ENCODE data around the gene CYP27C1.

- TF ChIP-seq SMAD4 (CRISPR knock-in tag; conservative IDR thresholded peaks at IDR 0.05) (no peak), SMC3 (conservative IDR thresholded peaks at IDR 0.05; ENCODE audit: insufficient read depth, low read depth, low read length) (no peak), EZH2 (IDR thresholded peaks at IDR 0.05; ENCODE audit: borderline replicate concordance, low read depth, low read length) (no peak), FOXK1 (CRISPR knock-in tag; IDR thresholded peaks at IDR 0.05; ENCODE audit: borderline replicate concordance) (no peak), POLR2AphosphoS5 (IDR thresholded peaks at IDR 0.05; ENCODE audit: control insufficient read depth, insufficient read depth, low read depth, low read length) (no peak), HOMEZ (CRISPR knock-in tag; IDR thresholded peaks at IDR 0.05) (no peak)
- TF ChIP-seq, protein P1, sequence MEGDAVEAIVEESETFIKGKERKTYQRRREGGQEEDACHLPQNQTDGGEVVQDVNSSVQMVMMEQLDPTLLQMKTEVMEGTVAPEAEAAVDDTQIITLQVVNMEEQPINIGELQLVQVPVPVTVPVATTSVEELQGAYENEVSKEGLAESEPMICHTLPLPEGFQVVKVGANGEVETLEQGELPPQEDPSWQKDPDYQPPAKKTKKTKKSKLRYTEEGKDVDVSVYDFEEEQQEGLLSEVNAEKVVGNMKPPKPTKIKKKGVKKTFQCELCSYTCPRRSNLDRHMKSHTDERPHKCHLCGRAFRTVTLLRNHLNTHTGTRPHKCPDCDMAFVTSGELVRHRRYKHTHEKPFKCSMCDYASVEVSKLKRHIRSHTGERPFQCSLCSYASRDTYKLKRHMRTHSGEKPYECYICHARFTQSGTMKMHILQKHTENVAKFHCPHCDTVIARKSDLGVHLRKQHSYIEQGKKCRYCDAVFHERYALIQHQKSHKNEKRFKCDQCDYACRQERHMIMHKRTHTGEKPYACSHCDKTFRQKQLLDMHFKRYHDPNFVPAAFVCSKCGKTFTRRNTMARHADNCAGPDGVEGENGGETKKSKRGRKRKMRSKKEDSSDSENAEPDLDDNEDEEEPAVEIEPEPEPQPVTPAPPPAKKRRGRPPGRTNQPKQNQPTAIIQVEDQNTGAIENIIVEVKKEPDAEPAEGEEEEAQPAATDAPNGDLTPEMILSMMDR (IDR thresholded peaks at IDR 0.05 in 2 of 3, conservative IDR thresholded peaks at IDR 0.05 in 1 of 3; ENCODE audit: insufficient read depth in 2 of 3, low read depth in 1 of 3, low read length in 3 of 3), result no peak
- TF ChIP-seq, protein P2, sequence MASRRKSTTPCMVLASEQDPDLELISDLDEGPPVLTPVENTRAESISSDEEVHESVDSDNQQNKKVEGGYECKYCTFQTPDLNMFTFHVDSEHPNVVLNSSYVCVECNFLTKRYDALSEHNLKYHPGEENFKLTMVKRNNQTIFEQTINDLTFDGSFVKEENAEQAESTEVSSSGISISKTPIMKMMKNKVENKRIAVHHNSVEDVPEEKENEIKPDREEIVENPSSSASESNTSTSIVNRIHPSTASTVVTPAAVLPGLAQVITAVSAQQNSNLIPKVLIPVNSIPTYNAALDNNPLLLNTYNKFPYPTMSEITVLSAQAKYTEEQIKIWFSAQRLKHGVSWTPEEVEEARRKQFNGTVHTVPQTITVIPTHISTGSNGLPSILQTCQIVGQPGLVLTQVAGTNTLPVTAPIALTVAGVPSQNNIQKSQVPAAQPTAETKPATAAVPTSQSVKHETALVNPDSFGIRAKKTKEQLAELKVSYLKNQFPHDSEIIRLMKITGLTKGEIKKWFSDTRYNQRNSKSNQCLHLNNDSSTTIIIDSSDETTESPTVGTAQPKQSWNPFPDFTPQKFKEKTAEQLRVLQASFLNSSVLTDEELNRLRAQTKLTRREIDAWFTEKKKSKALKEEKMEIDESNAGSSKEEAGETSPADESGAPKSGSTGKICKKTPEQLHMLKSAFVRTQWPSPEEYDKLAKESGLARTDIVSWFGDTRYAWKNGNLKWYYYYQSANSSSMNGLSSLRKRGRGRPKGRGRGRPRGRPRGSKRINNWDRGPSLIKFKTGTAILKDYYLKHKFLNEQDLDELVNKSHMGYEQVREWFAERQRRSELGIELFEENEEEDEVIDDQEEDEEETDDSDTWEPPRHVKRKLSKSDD (conservative IDR thresholded peaks at IDR 0.05; ENCODE audit: low read length), result no peak
- TF ChIP-seq, protein P3, sequence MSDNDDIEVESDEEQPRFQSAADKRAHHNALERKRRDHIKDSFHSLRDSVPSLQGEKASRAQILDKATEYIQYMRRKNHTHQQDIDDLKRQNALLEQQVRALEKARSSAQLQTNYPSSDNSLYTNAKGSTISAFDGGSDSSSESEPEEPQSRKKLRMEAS (CRISPR knock-in tag; IDR thresholded peaks at IDR 0.05), result no peak
- TF ChIP-seq, protein P4, sequence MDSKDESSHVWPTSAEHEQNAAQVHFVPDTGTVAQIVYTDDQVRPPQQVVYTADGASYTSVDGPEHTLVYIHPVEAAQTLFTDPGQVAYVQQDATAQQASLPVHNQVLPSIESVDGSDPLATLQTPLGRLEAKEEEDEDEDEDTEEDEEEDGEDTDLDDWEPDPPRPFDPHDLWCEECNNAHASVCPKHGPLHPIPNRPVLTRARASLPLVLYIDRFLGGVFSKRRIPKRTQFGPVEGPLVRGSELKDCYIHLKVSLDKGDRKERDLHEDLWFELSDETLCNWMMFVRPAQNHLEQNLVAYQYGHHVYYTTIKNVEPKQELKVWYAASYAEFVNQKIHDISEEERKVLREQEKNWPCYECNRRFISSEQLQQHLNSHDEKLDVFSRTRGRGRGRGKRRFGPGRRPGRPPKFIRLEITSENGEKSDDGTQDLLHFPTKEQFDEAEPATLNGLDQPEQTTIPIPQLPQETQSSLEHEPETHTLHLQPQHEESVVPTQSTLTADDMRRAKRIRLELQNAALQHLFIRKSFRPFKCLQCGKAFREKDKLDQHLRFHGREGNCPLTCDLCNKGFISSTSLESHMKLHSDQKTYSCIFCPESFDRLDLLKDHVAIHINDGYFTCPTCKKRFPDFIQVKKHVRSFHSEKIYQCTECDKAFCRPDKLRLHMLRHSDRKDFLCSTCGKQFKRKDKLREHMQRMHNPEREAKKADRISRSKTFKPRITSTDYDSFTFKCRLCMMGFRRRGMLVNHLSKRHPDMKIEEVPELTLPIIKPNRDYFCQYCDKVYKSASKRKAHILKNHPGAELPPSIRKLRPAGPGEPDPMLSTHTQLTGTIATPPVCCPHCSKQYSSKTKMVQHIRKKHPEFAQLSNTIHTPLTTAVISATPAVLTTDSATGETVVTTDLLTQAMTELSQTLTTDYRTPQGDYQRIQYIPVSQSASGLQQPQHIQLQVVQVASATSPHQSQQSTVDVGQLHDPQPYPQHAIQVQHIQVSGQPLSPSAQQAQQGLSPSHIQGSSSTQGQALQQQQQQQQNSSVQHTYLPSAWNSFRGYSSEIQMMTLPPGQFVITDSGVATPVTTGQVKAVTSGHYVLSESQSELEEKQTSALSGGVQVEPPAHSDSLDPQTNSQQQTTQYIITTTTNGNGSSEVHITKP (IDR thresholded peaks at IDR 0.05; ENCODE audit: partially characterized antibody), result no peak
Observed at GRCh38 chr2:127174640-127175039, 45.5 kb downstream of the CYP27C1 start.
